ENCODE results near the gene PROX1. TPM values are rescaled to one million over a fixed set of nuclear protein-coding genes. Genes with fewer than 3 reads are reported as not detected.

The PROX1 gene
- total and polyA plus RNA-seq, 2 of the 8 experiments (the other 6 are each of a cell fraction or from before 2014, with no cell fraction given) = 0.30 to 2.0 TPM

DNA sequence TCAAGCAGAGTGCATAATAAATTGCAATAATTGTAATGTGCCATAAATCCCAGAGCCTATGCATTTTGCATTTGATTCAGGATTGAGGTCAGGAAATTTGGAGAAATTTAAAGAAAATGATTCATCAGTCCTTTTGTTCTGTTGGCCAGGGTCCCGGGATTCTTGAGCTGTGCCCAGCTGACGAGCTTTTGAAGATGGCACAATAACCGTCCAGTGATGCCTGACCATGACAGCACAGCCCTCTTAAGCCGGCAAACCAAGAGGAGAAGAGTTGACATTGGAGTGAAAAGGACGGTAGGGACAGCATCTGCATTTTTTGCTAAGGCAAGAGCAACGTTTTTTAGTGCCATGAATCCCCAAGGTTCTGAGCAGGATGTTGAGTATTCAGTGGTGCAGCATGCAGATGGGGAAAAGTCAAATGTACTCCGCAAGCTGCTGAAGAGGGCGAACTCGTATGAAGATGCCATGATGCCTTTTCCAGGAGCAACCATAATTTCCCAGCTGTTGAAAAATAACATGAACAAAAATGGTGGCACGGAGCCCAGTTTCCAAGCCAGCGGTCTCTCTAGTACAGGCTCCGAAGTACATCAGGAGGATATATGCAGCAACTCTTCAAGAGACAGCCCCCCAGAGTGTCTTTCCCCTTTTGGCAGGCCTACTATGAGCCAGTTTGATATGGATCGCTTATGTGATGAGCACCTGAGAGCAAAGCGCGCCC lies 8.7 kb downstream of the PROX1 start:
- Histone ChIP-seq H3K23ac (ENCODE audit: insufficient read length) (no peak overlapping the region), H3K14ac (ENCODE audit: insufficient read length) (no peak overlapping the region), H3K9ac (replicated peaks in 1 of 4; ENCODE audit: extremely low read depth in 1 of 4, low read depth in 3 of 4, low read length in 3 of 4) (no peak overlapping the region), H3K56ac (replicated peaks; ENCODE audit: insufficient read length, low read depth, low read length) (no peak overlapping the region), H3K9me3 (ENCODE audit: insufficient read depth in 2 of 2, low read depth in 1 of 2, low read length in 1 of 2) (no peaks in the 10 kb centered on the region), H3K27ac (ENCODE audit: low read depth, low read length) (no peak overlapping the region), H2BK20ac (ENCODE audit: low read length) (no peak overlapping the region), H3K4me2 (ENCODE audit: insufficient read depth in 1 of 2, low read depth in 2 of 2, low read length in 2 of 2) (no peak overlapping the region), H3K36me3 (ENCODE audit: control insufficient read depth in 2 of 4, insufficient read depth in 4 of 4, low read length in 3 of 4) (no peaks in the 10 kb centered on the region), H3K4me3 (ENCODE audit: extremely low read depth in 1 of 4, insufficient read depth in 2 of 4, low read depth in 3 of 4, low read length in 4 of 4) (no peak overlapping the region), H2BK120ac (replicated peaks; ENCODE audit: low read depth, low read length) (no peak overlapping the region), H2AFZ (ENCODE audit: low read length) (no peak overlapping the region), H2BK12ac (ENCODE audit: low read depth, low read length) (no peak overlapping the region), H3K27me3 (replicated peaks in 1 of 4; ENCODE audit: control insufficient read depth in 3 of 4, extremely low read depth in 1 of 4, insufficient read depth in 3 of 4, low read length in 3 of 4) (peaks cover 0 to 1% (median 0%) of the 10 kb centered on the region in 4 experiments; a peak in 3 of 7 replicates), H3K4me1 (replicated peaks in 1 of 4; ENCODE audit: control insufficient read depth in 3 of 4, insufficient read depth in 4 of 4, low read length in 3 of 4) (peaks cover 0 to 2% (median 0%) of the 10 kb centered on the region in 4 experiments; a peak in 2 of 7 replicates), H3K79me1 (ENCODE audit: low read depth, low read length) (no peaks in the 10 kb centered on the region), H4K20me1 (replicated peaks in 1 of 2; ENCODE audit: control insufficient read depth in 1 of 2, insufficient read depth in 2 of 2, low read length in 2 of 2) (peaks cover 0 to 1% of the 10 kb centered on the region in 2 experiments), H3K4ac (replicated peaks; ENCODE audit: insufficient read length, low read depth, low read length) (no peak overlapping the region), H2AK5ac (ENCODE audit: low read depth, low read length) (no peak overlapping the region), H3K18ac (ENCODE audit: extremely low read depth, low read length) (no peak overlapping the region), H4K91ac (replicated peaks; ENCODE audit: insufficient read length, low read length) (no peak overlapping the region), H2BK15ac (ENCODE audit: low read length) (no peak overlapping the region), H4K5ac (ENCODE audit: insufficient read length, low read depth, low read length) (no peak overlapping the region), H2BK5ac (ENCODE audit: low read depth, low read length) (no peak overlapping the region), H3K23me2 (ENCODE audit: low read depth, low read length) (no peaks in the 10 kb centered on the region), H4K8ac (ENCODE audit: extremely low read depth, insufficient read depth, low read length) (peak overlapping the region; percentile 93; the same call in 1 of the 2 replicates), H3K79me2 (ENCODE audit: control insufficient read depth in 1 of 2, insufficient read depth in 2 of 2, low read length in 2 of 2) (no peaks in the 10 kb centered on the region)
- FAIRE-seq (no peak), DNase-seq (ENCODE audit: low read depth in 1 of 2, low spot score in 2 of 2) (no peak)
- CTCF ChIA-PET (ENCODE audit: partially characterized antibody) = interaction anchor here (0.6 to 0.8 kb wide), 2 partner anchors 12 to 321 kb away, joined by 3 to 7 read pairs; no protein-coding TSS in a partner anchor
- POLR2A ChIA-PET (ENCODE audit: partially characterized antibody) = no interaction called here
- WGBS, 2 experiments (ENCODE audit: extremely low coverage in 1 of 2, insufficient coverage in 1 of 2, insufficient read length in 1 of 2, insufficient replicate concordance in 2 of 2, low coverage in 1 of 2, low lambda C conversion rate in 2 of 2, missing lambda C conversion rate in 1 of 2) = 91% methylated on average over 15 of the region's 15 CpGs; no CpG with 5 or more reads in 1 of the 2 experiments
- no peak for TF ChIP-seq ZNF274 (IDR thresholded peaks at IDR 0.05; ENCODE audit: borderline replicate concordance, extremely low read depth, low read length)
- TF ChIP-seq TEAD4 (IDR thresholded peaks at IDR 0.05; ENCODE audit: low read depth, low read length) = no peak
- TF ChIP-seq NANOG (IDR thresholded peaks at IDR 0.05; ENCODE audit: insufficient read depth, low read depth, low read length, poor library complexity, severe bottlenecking) = no peak
- TF ChIP-seq POLR2AphosphoS5 (IDR thresholded peaks at IDR 0.05; ENCODE audit: low read depth, low read length) = no peak
- no peak for TF ChIP-seq KDM1A (IDR thresholded peaks at IDR 0.05; ENCODE audit: borderline replicate concordance, low read length)
- TF ChIP-seq KDM4A (IDR thresholded peaks at IDR 0.05; ENCODE audit: low read depth, low read length, severe bottlenecking) = no peak
- TF ChIP-seq E2F6 (IDR thresholded peaks at IDR 0.05) = no peak
- no peak for TF ChIP-seq NRF1 (IDR thresholded peaks at IDR 0.05; ENCODE audit: low read depth, low read length)
- TF ChIP-seq, protein P1, sequence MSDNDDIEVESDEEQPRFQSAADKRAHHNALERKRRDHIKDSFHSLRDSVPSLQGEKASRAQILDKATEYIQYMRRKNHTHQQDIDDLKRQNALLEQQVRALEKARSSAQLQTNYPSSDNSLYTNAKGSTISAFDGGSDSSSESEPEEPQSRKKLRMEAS (IDR thresholded peaks at IDR 0.05) = no peak
- no peak for TF ChIP-seq SP4 (IDR thresholded peaks at IDR 0.05; ENCODE audit: low read length)
- no peak for TF ChIP-seq EP300 (IDR thresholded peaks at IDR 0.05; ENCODE audit: borderline replicate concordance in 1 of 2, low read depth in 2 of 2, low read length in 2 of 2)
